ENCODE measurements around the gene MCM5.

DNA sequence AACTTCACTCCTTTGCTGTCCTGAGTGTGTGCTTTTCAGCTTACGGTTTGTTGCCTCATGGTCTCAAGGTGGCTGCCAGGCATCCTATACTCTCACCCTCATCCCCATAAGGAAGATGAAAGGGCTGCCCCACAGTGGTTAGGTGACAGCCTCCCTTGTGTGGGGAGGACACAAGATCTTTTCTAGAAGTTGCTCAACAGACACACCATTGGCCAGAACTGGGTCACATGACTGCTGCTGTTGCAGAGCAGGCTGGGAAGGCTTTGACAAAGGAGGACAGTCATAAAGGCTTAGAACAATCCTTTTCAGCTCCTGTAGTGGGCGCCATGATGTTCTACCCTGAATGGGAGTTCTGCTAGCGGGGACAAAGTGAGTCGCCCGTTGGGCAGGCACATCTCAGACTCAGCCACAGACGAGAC, 71.0 kb downstream of the MCM5 start:
- TF ChIP-seq POLR2A (IDR thresholded peaks at IDR 0.05; ENCODE audit: low read depth, low read length) (no peak), POLR2AphosphoS5 (IDR thresholded peaks at IDR 0.05; ENCODE audit: low read depth, low read length) (no peak), PAX5 (IDR thresholded peaks at IDR 0.05; ENCODE audit: insufficient read depth, low read length, severe bottlenecking) (no peak)
